Measurements from ENCODE around the gene NDUFA9.

DNA sequence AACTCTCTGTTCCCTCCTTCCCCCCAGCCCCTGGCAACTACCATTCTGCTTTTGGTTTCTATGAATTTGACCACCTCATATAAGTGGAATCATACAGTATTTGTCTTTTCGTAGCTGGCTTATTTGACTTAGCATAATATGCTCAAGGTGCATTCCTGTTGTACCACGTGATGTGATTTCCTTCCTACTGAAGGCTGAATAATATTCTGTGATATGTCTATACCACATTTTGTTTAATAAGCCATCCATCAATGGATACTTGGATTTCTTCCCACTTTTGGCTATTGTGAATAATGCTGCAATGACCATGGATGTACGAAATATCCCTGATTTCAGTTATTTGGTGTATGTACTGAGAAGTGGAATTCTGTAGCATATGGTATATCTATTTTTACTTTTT, 16.3 kb downstream of the NDUFA9 start:
- TF ChIP-seq, protein P1, sequence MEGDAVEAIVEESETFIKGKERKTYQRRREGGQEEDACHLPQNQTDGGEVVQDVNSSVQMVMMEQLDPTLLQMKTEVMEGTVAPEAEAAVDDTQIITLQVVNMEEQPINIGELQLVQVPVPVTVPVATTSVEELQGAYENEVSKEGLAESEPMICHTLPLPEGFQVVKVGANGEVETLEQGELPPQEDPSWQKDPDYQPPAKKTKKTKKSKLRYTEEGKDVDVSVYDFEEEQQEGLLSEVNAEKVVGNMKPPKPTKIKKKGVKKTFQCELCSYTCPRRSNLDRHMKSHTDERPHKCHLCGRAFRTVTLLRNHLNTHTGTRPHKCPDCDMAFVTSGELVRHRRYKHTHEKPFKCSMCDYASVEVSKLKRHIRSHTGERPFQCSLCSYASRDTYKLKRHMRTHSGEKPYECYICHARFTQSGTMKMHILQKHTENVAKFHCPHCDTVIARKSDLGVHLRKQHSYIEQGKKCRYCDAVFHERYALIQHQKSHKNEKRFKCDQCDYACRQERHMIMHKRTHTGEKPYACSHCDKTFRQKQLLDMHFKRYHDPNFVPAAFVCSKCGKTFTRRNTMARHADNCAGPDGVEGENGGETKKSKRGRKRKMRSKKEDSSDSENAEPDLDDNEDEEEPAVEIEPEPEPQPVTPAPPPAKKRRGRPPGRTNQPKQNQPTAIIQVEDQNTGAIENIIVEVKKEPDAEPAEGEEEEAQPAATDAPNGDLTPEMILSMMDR (IDR thresholded peaks at IDR 0.05) = no peak
- TF ChIP-seq POLR2A (IDR thresholded peaks at IDR 0.05) = no peak

Measured in body of pancreas (tissue), 4 donors.